HG03159 (cell line): Measurements from ENCODE around the gene LSS.
"Not testable (repeated sequence)": the region's sequence is repeated elsewhere in the genome, so short reads cannot be mapped to it uniquely, and the experiment has no call there.

Experiments used
- ATAC-seq: cut with Tn5 transposase; IDR thresholded peaks from one replicate; pipeline ENCODE4 v1.9.1; 2021; ENCODE audit warnings: mild to moderate bottlenecking, moderate library complexity; ENCODE audit not compliant: unreplicated experiment

LSS gene

GRCh38 chr21:46141767-46142581, 86.6 kb downstream of the LSS start:
- no peak for ATAC-seq

DNA sequence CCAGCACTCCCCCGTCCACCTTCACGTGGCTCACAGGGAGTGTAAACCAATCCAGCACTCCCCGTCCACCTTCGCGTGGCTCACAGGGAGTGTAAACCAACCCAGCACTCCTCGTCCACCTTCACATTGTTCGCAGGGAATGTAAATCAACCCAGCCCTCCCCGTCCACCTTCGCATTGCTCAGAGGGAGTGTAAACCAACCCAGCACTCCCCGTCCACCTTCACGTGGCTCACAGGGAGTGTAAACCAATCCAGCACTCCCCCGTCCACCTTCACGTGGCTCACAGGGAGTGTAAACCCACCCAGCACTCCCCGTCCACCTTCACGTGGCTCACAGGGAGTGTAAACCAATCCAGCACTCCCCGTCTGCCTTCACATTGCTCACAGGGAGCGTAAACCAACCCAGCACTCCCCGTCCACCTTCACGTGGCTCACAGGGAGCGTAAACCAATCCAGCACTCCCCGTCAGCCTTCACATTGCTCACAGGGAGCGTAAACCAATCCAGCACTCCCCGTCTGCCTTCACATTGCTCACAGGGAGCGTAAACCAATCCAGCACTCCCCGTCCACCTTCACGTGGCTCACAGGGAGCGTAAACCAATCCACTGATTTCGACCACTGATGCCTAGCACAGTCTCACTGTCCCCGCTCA, 88.1 kb downstream of the LSS start:
- not testable (repeated sequence) for ATAC-seq

GRCh38 chr21:46139686-46140085, 88.9 kb downstream of the LSS start:
- ATAC-seq = no peak

DNA sequence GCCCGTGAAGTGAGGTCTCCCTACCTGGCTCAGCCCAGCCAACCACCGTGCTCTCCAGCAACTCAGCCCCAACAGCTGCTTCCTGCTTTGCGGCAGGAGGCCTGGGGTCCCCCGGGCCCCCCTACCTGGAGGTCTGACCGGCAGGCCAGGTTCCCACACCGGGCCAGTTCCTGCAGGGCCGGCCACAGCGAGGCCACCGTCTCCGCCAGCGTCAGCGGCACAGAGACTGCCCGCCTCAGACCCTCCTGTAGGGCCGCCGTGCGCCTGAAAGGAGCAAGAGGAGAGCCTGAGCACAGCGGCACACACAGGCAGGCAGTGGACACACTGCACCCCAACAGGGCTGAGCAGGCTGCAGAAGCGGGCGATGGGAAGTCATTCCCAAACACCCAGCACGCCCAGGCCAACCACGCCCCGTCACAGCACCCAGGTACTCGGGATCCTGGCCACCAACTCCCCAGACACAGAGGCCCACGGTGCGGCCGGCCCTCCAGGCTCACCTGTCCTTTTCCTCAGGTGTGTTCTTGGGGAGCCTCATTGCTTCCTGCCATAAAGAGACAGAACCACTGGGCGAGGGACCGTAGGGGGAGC, 90.1 kb downstream of the LSS start:
- no peak for ATAC-seq
